GM18873 (cell line): ENCODE data around the gene COL4A6.

Experiments
- ATAC-seq: cut with Tn5 transposase; IDR thresholded peaks from one replicate; pipeline ENCODE4 v1.9.1; 2021; ENCODE audit warnings: mild to moderate bottlenecking, moderate library complexity, moderate number of reproducible peaks; ENCODE audit not compliant: unreplicated experiment, low FRiP score

The COL4A6 gene

GRCh38 chrX:108221301-108221864 lies 216.8 kb downstream of the COL4A6 start:
- no peak for ATAC-seq

- ATAC-seq: no peak
Measured at GRCh38 chrX:108219949-108220601, 218.1 kb downstream of the COL4A6 start.

DNA sequence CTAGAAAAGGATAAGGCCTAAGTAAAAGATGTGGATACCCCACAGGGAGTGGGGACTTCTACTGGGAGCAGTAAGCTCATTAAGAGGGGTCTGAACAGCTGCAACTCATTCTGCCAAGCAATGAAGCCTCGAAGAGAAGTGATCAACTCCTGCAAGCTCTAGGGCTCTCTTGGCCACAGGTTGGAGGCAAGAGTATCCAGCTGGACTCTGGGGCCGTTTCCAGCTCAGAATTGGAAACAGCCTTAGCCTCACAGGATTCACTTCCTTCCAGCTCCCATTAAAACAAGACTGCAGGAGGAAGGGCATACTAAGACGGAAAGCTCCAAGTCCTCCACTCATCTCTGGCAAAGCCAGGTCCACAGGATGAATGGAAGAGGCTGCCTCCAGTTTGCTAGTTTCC lies 220.3 kb downstream of the COL4A6 start:
- no peak for ATAC-seq

DNA sequence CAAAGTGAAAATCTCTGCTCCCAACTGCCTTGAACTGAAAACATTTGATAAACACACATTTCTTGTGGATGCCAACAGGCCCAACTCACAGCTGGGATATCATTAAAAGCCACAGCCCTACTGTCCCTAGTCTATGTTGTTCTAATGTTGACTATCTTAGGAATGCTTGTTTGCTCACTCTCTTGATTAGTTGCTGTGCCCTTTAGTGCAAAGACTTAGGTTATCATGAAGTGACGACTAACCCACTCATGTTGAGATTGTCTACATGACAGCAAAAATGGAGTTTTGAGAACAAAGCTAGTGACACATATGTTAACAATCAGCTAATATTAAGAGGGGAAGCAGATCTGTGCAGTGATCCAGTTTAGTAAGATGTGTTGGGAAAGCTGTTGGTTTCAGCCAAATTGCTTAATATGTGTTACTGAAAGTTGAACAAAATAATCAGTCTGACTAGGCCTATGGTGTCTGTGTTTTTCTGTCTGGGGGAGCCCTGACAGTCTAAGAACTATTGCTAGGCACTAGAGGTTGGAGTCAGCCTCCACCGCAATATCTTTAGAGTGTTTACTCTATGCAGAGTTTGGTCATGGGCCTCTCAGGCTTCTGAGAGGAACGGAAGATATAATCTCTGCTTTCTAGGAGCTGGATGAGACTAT lies 221.2 kb downstream of the COL4A6 start:
- no peak for ATAC-seq

DNA sequence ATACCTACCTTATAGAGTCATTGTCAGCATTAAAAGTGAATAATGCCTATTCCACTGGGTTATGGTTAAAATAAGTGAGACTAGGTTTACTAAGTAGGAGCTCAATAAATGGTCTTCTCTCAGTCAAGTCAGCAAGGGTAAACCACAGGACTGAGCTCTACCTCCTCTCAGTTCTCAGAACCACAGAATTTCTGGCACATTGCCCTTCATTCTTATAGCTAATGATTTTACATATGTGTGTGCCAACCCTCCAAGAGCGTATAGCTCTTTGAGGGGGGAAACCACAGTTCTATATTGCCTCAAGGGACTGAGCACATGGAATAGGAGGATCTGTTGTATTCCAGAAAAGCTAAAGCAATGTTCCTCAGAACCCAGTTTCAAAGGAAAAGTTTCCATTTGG lies 221.8 kb downstream of the COL4A6 start:
- no peak for ATAC-seq

GRCh38 chrX:108211301-108211700 lies 226.9 kb downstream of the COL4A6 start:
- no peak for ATAC-seq

DNA sequence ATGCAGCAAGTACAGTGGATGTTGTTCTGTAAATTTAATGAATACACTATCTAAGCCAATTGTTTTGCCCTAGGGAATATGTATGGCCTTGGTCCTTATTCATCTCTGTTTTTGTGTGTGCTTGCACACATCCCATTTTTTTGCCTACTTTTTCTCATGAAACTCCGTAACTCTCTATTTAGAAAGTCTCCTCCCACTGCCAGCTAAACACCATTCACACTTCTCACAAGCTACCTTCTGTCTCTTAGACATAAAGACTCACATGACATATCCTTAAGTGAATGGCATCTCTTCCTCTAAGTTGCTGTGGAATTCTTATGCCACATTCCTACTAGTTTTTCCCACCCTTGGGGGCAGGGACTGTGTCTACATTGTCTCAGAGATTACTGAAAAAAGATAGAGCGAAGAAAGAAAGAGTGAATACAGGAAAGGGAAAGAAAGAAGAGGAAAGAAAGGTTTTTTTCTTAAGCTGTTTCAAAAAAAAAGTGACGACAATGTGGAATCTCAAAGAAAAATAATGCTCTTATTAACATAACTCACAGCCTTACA lies 229.1 kb downstream of the COL4A6 start:
- ATAC-seq: no peak

- no peak for ATAC-seq
Measured at GRCh38 chrX:108203540-108203939, 234.7 kb downstream of the COL4A6 start.

DNA sequence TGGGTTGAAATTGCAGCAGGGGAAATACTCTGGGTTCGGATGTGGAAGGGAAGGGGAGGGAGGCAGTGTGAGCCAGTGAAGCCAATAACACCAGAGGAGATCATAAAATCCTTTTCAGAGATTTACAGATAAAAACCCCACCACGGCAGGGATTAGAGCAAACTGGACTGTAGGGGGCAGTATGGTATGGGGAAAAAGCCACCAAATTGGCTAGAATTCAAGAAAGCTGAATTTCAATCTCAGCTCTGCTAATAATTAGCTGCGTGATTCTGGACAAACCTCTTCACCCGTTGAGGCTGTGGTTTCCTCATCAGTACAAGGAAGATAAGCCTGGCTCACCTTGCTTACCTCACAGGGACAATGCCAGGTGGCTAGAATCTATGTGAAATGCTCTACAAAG lies 238.5 kb downstream of the COL4A6 start:
- ATAC-seq: no peak

DNA sequence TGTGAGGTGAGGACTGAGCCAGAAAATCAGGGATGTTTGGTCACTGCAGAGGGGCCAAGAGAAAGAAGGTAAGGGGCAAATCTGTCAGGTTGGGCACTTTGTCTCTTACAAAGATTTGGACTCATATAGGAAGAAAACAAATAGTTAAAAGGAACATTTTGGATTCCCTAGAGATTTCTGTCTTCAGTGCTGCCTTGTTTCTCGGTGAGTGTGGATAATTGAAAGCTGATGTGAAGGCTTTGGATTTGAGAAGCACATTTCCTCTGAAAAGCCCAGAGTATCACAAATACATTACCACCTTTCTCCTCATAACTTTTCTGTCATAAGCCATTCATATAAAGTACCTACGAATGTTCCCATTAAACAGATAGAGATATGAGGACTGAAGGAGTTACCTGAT lies 239.2 kb downstream of the COL4A6 start:
- ATAC-seq: no peak

GRCh38 chrX:108198420-108198819 lies 239.8 kb downstream of the COL4A6 start:
- no peak for ATAC-seq

DNA sequence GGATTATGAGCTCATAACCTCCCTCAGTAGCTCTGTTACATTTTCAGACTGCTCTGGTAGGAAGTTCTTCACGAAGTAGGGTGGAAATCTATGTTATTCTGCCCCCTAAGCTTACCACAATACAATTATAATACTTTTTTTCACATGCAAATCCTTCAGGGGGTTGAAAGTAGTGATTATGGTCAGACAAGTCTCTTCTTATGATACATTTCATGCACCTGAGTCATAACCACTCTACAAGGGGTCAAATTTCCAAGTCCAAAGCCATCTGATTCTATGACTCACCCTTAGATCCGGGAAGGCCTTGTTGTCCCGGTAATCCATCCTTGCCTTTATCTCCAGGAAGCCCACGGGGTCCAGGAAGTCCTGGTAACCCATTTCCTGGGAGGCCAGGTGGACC lies 251.4 kb downstream of the COL4A6 start:
- no peak for ATAC-seq

GRCh38 chrX:108178143-108178498 lies 260.1 kb downstream of the COL4A6 start:
- ATAC-seq: no peak

GRCh38 chrX:108177351-108178142 lies 260.7 kb downstream of the COL4A6 start:
- ATAC-seq: no peak

- no peak for ATAC-seq
Measured at GRCh38 chrX:108173874-108174273, 264.3 kb downstream of the COL4A6 start.

GRCh38 chrX:108171671-108172070 lies 266.6 kb downstream of the COL4A6 start:
- no peak for ATAC-seq

- no peak for ATAC-seq
Measured at GRCh38 chrX:108169768-108170167, 268.5 kb downstream of the COL4A6 start.

- ATAC-seq: no peak
Measured at GRCh38 chrX:108168961-108169740, 269.1 kb downstream of the COL4A6 start.

- no peak for ATAC-seq
Measured at GRCh38 chrX:108167211-108167872, 270.9 kb downstream of the COL4A6 start.
